ENCODE data around the gene CREB3L1. TPM values are rescaled to one million over a fixed set of nuclear protein-coding genes. Genes with fewer than 3 reads are reported as not detected.

The CREB3L1 gene
- total RNA-seq (2014; rRNA removed) = 21.0 and 23.9 TPM in 2 replicates
- polyA plus RNA-seq (2012) = 126 TPM

- no peak for DNase-seq (ENCODE audit: low read depth)
Measured at GRCh38 chr11:46277622-46278386, at the start of gene CREB3L1. CREB3L1 (plus strand) TSS chr11:46277662; CDS start chr11:46278112, 450 bp downstream.

- DNase-seq (ENCODE audit: low read depth) = no peak
Measured at GRCh38 chr11:46229230-46229629, 48.2 kb upstream of the CREB3L1 start.

GRCh38 chr11:46234311-46234710 lies 43.2 kb upstream of the CREB3L1 start:
- no peak for DNase-seq (ENCODE audit: low read depth)

- DNase-seq (ENCODE audit: low read depth) = peak; percentile 10
Measured at GRCh38 chr11:46235777-46236688, 41.4 kb upstream of the CREB3L1 start.

GRCh38 chr11:46236918-46237247 lies 40.6 kb upstream of the CREB3L1 start:
- DNase-seq (ENCODE audit: low read depth) = no peak

- DNase-seq (ENCODE audit: low read depth) = peak; percentile 91
Measured at GRCh38 chr11:46237248-46238077, 40.0 kb upstream of the CREB3L1 start.

- peak; percentile 63 for DNase-seq (ENCODE audit: low read depth)
Measured at GRCh38 chr11:46238078-46238966, 39.1 kb upstream of the CREB3L1 start.

GRCh38 chr11:46238967-46239800 lies 38.3 kb upstream of the CREB3L1 start:
- DNase-seq (ENCODE audit: low read depth) = peak; percentile 84

GRCh38 chr11:46239801-46240061 lies 37.7 kb upstream of the CREB3L1 start:
- DNase-seq (ENCODE audit: low read depth) = peak; percentile 42

GRCh38 chr11:46240371-46240770 lies 37.1 kb upstream of the CREB3L1 start:
- no peak for DNase-seq (ENCODE audit: low read depth)

GRCh38 chr11:46240861-46241260 lies 36.6 kb upstream of the CREB3L1 start:
- no peak for DNase-seq (ENCODE audit: low read depth)

GRCh38 chr11:46242041-46242951 lies 35.2 kb upstream of the CREB3L1 start:
- DNase-seq (ENCODE audit: low read depth) = no peak

- peak; percentile 89 for DNase-seq (ENCODE audit: low read depth)
Measured at GRCh38 chr11:46242952-46243795, 34.3 kb upstream of the CREB3L1 start.

GRCh38 chr11:46243796-46244109 lies 33.7 kb upstream of the CREB3L1 start:
- no peak for DNase-seq (ENCODE audit: low read depth)

GRCh38 chr11:46246521-46246920 lies 30.9 kb upstream of the CREB3L1 start:
- peak; percentile 50 for DNase-seq (ENCODE audit: low read depth)

- peak; percentile 79 for DNase-seq (ENCODE audit: low read depth)
Measured at GRCh38 chr11:46247090-46247489, 30.4 kb upstream of the CREB3L1 start.

GRCh38 chr11:46247659-46248058 lies 29.8 kb upstream of the CREB3L1 start:
- DNase-seq (ENCODE audit: low read depth) = peak; percentile 65

Data from LHCN-M2 (cell line).